ENCODE measurements around the gene ASGR2.
"Not testable (repeated sequence)": the region's sequence is repeated elsewhere in the genome, so short reads cannot be mapped to it uniquely, and the experiment has no call there.

ASGR2 gene

DNA sequence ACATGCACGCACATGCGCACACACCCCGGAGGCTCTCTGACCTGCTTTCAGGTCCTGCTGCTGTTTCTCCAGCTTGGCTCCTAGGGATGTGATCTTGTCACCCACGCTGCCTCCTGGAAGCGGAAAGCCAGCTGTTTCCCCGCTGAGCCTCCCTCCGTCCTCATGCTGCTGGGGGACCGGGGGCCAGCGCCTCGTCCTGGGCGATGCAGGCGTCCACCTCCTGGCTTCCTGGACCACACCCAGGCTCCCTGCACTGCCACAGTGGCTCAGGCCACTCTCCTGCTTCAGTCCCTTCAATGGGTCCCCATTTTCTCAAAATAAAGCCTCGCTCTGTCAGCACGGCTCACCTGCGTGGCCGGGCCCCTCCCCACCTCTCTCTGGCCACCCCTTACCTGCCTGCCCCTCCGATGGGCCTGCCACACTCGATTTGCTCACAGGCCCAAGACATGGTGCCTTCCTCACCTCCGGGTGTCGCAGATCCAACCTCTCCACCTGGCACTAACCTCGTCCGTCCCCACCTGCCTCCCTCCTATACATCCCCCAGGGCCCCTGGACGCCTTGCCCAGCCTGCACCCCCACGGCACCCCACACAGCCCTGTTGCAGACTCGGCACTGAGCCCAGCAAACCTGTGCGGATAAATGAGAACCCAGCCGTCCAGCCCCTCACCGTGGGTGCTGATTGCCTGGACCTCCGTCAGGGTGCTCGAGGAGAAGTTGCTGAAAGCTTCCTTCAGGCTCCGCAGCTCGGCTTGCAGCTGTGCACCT is 6.6 kb downstream of the ASGR2 start:
- in situ Hi-C loops (cut with MboI; ENCODE audit: low pct_unique_long_range_greater_than_20kb, low sequenced_read_pairs) = no loop called here
- DNase-seq = no peak

- DNase-seq = no peak
- in situ Hi-C loops (cut with MboI; ENCODE audit: low pct_unique_long_range_greater_than_20kb, low sequenced_read_pairs) = no loop called here
These were observed 7.4 kb downstream of the ASGR2 start for GRCh38 chr17:7107012-7107754.

DNA sequence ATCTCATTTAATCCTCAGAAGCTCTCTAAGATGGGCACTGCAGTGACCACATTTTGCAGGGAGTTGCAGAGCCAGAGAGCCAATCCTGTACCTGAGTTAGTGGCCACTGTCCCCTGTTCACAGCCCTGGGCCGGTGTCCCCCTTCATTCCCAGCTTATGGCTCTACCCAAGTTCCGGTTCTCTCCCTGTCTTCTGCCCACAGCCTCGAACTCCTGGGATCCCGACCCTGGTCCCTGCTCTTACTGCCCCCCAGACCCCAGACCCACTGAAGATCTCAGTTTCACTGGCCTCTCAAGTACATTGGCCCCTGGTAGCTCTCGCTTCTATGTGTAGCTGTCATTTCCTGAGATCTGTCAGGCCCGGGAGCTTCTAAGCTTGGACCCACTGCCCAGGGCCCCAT is 12.2 kb downstream of the ASGR2 start:
- no peak for DNase-seq
- in situ Hi-C loops (cut with MboI; ENCODE audit: low pct_unique_long_range_greater_than_20kb, low sequenced_read_pairs) = no loop called here

DNA sequence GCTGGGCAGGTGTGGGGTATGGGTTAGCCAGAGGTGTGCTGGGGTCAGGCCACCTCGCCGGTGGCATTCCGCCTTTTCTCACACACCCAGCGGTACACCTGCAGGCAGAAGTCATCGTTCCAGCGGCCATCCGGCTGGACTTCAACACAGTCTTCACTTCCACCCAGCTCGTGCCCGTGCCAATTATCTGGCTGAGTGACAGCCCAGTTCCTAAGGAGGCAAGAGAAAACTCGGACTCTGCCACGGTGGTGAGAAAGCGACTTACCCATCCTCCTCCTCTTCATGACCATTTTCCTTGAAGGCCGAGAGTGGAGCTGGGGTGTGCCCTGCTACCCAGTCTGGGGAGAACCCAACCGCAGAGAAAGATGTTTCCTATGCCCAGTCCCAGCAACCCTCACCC is 13.1 kb downstream of the ASGR2 start:
- no peak for DNase-seq
- in situ Hi-C loops (cut with MboI; ENCODE audit: low pct_unique_long_range_greater_than_20kb, low sequenced_read_pairs) = no loop called here

GRCh38 chr17:7100641-7101379 is 13.8 kb downstream of the ASGR2 start:
- DNase-seq; in situ Hi-C loops (cut with MboI; ENCODE audit: low pct_unique_long_range_greater_than_20kb, low sequenced_read_pairs): not testable (repeated sequence)

DNA sequence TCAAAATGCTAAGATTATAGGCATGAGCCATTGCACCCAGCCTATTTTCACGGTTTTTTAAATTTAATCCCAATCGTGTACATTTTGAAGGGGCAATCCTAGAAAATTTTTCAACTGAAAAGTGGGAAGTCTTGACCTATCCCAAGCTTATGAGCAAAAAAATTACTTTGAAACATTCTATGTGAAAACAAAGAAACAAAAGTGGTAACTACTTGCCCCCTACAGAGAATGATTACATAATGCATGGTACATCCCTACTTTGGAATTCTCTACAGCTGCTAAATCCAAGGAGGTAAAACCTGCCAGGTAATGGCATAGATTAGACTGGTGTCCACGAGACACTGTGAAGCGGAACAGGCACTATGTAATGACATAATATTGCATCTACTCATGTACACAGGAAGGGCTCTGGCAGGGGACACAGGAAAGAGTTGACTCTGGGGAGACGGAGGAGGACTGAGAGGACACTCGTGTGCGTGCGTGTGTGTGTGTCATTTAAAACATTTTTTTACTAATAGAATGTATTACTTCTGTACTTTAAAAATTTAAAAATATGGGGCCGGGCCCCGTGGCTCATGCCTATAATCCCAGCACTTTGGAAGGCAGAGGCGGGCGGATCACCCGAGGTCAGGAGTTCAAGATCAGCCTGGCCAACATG is 15.7 kb downstream of the ASGR2 start:
- in situ Hi-C loops (cut with MboI; ENCODE audit: low pct_unique_long_range_greater_than_20kb, low sequenced_read_pairs) = no loop called here
- no peak for DNase-seq

- DNase-seq = no peak
These were observed 16.7 kb downstream of the ASGR2 start for GRCh38 chr17:7097940-7098339.

DNA sequence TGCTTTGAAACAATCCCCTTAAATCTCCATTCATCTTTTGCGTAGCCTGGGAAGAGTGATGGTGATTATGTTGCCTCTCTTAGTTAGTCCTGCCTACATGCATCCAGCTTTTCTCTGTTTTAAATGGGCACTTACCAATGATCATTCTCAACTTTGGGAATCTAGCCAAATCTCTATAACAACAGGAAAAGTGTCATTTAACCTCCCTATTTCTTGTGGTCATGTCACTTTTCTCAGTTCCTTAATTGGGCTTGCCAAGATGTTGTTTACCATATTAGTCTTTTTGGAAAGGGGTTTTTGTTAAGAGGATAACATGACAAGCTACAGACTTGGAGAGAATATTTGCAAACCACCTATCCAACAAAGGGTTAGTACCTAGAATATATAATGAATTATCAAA is 19.0 kb downstream of the ASGR2 start:
- peak; percentile 74 for DNase-seq
- in situ Hi-C loops (cut with MboI; ENCODE audit: low pct_unique_long_range_greater_than_20kb, low sequenced_read_pairs) = no loop called here

More at GRCh38 chr17:7097940-7098339, 16.7 kb downstream of the ASGR2 start:
- in situ Hi-C loops (cut with MboI; ENCODE audit: low pct_unique_long_range_greater_than_20kb, low sequenced_read_pairs) = no loop called here

DNA sequence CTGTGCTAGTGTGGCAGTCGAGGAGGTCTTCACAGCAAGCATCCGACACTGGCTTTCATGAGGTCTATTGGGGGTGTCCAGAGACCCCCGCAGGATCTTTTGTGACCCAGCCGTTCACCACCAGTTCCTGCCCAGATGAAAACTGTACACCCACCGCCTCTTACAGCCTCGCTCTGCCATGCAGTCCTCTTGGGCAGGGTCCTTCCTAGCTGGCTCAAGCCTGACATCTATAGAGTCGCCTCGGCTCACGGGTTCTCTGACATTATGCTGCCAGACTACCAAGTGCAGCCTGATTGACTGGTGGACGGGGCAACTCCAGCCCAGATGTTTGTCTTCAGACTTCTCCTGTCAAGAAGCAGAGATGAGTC is 20.0 kb downstream of the ASGR2 start:
- in situ Hi-C loops (cut with MboI; ENCODE audit: low pct_unique_long_range_greater_than_20kb, low sequenced_read_pairs) = no loop called here
- DNase-seq = no peak

- in situ Hi-C loops (cut with MboI; ENCODE audit: low pct_unique_long_range_greater_than_20kb, low sequenced_read_pairs); DNase-seq: not testable (repeated sequence)
These were observed 23.2 kb downstream of the ASGR2 start for GRCh38 chr17:7091311-7092005.

- in situ Hi-C loops (cut with MboI; ENCODE audit: low pct_unique_long_range_greater_than_20kb, low sequenced_read_pairs); DNase-seq: not testable (repeated sequence)
These were observed 25.1 kb downstream of the ASGR2 start for GRCh38 chr17:7089570-7089969.

- DNase-seq; in situ Hi-C loops (cut with MboI; ENCODE audit: low pct_unique_long_range_greater_than_20kb, low sequenced_read_pairs): not testable (repeated sequence)
These were observed 26.2 kb downstream of the ASGR2 start for GRCh38 chr17:7088442-7088841.

DNA sequence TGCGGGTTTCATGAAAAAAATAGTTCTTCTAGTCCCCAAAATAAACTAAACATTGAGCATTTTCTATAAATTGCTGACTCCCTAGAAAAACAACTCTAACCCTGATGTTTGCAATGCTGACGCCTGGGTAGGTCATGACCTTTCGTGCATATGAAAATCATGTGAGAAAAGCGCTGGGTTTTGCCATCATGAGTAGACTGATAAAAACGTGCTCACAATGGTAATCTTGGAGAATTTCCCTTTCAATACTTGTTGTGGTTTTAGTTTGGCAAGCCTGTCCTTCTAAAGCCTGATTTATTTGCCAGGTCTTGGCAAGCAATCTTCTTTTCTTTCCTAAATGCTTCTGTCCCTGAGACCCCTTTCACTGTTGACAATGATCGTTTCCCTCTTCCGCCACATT is 30.5 kb downstream of the ASGR2 start:
- in situ Hi-C loops (cut with MboI; ENCODE audit: low pct_unique_long_range_greater_than_20kb, low sequenced_read_pairs) = no loop called here
- DNase-seq = no peak

DNA sequence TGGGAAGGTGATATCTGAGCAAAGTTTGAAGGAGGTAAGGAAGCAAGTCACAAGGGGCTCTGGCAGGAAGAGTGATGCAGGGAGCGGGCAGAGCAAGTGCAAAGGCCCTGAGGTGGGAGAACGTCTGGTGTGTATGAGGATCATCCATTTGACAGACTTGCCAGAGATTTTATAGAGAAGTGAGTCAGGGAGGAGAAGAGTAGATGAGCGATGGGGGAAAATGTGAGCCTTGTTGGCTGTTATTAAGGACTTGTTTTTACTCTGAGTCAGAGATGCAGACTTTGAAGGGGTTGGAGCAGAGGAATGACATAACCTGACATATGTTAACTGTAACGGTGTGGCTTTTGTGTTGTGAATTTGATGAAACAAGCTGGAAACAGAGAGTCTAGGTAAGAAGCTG is 31.0 kb downstream of the ASGR2 start:
- no peak for DNase-seq

DNA sequence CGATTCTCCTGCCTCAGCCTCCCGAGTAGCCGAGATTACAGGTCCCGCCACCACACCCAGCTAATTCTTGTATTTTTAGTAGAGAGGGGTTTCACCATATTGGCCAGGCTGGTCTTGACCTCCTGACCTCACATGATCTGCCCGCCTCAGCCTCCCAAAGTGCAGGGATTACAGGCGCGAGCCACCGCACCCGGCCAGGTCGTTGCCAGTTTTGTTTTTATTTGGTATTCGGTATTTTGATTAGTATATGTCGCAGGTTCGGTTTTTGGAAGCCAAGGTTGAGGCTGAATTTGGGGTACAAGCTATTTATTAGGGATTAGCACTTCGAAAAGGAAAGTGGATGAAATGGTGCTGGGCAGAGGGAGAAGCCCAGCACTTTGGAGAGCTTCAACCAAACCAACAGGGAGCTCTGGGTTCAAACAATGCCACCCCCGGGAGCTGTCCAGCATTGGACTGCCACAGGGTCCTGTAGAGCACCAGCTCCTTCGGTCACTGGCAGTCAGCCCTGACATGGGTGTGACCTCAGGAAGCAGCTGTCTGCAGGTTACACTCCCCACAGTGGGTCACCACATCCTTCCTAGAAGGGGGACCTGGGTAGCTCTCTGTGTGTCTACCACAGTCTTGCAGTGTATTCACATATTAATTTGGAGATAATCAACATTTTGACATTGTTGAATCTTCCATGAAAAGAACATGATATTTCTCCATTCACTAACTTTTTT is 33.1 kb downstream of the ASGR2 start:
- in situ Hi-C loops (cut with MboI; ENCODE audit: low pct_unique_long_range_greater_than_20kb, low sequenced_read_pairs) = no loop called here
- DNase-seq = peak; percentile 33

More for the DNA sequence above, 31.0 kb downstream of the ASGR2 start:
- in situ Hi-C loops (cut with MboI; ENCODE audit: low pct_unique_long_range_greater_than_20kb, low sequenced_read_pairs) = no loop called here

GRCh38 chr17:7080456-7081041 is 34.1 kb downstream of the ASGR2 start:
- DNase-seq = no peak
- in situ Hi-C loops (cut with MboI; ENCODE audit: low pct_unique_long_range_greater_than_20kb, low sequenced_read_pairs) = no loop called here

GRCh38 chr17:7079581-7080455 is 34.8 kb downstream of the ASGR2 start, which contains the start of gene CLEC10A:
Gene CLEC10A (minus strand): TSS chr17:7080251. CDS start chr17:7078812, 1,439 bp downstream.
- peak; percentile 78 for DNase-seq
- in situ Hi-C loops (cut with MboI; ENCODE audit: low pct_unique_long_range_greater_than_20kb, low sequenced_read_pairs) = no loop called here

All from KBM-7 (cell line).